ENCODE measurements around the gene RALGPS1.
A peak's percentile ranks its signal among the peaks of the same experiment; 100 is the strongest.

RALGPS1 gene

DNA sequence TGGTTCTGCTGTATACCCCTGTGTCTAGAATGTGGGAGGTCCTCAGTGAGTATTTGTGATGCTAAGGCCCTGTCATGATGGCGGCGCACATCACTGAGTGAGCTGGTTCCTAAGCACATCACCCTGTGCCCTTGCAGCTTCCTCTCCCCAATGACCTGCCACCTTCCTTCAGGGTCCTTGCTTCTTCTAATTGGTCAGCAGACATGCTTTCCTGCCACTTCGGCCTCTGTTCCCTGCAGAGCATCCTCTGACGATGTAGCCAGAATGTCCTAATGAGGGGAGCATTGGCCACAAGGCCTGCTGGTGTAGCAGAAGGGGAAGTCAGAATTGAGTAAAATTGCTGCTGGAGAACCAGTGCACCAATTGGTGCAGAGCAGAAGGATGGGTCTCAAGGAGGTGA, 238.9 kb downstream of the RALGPS1 start:
- DNase-seq, result no peak
- H3K4me2 ChIP-seq (ENCODE audit: low read depth, low read length), result peak overlapping the region; percentile 62; the same call in 1 of the 2 replicates
- no peaks in the 10 kb centered on the region for H4K20me1 ChIP-seq (ENCODE audit: insufficient read depth, low read length)
- no peaks in the 10 kb centered on the region for H3K9me2 ChIP-seq (replicated peaks; ENCODE audit: insufficient read depth, low read length)
- no peaks in the 10 kb centered on the region for H3K36me3 ChIP-seq (replicated peaks; ENCODE audit: insufficient read depth, low read length)
- H3K9me3 ChIP-seq (replicated peaks; ENCODE audit: insufficient read depth, low read length), result no peaks in the 10 kb centered on the region
- no peaks in the 10 kb centered on the region for H3K79me2 ChIP-seq (ENCODE audit: low read length)
- no peak overlapping the region for H3K9ac ChIP-seq (ENCODE audit: low read length)
- no peak overlapping the region for H3K4me3 ChIP-seq (ENCODE audit: low read length)
- no peak for TF ChIP-seq EZH2 (optimal IDR thresholded peaks at IDR 0.05; ENCODE audit: low read depth, low read length)
- TF ChIP-seq, protein P1, sequence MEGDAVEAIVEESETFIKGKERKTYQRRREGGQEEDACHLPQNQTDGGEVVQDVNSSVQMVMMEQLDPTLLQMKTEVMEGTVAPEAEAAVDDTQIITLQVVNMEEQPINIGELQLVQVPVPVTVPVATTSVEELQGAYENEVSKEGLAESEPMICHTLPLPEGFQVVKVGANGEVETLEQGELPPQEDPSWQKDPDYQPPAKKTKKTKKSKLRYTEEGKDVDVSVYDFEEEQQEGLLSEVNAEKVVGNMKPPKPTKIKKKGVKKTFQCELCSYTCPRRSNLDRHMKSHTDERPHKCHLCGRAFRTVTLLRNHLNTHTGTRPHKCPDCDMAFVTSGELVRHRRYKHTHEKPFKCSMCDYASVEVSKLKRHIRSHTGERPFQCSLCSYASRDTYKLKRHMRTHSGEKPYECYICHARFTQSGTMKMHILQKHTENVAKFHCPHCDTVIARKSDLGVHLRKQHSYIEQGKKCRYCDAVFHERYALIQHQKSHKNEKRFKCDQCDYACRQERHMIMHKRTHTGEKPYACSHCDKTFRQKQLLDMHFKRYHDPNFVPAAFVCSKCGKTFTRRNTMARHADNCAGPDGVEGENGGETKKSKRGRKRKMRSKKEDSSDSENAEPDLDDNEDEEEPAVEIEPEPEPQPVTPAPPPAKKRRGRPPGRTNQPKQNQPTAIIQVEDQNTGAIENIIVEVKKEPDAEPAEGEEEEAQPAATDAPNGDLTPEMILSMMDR (IDR thresholded peaks at IDR 0.05; ENCODE audit: low read length), result no peak
- no peak for TF ChIP-seq EZH2phosphoT487 (IDR thresholded peaks at IDR 0.05; ENCODE audit: low read length)
- no peak overlapping the region for H2AFZ ChIP-seq (ENCODE audit: low read length)
- H3K4me1 ChIP-seq (ENCODE audit: low read length), result peaks cover 21% of the 10 kb centered on the region
- no peak overlapping the region; the same call in 1 of the 2 replicates for H3K27ac ChIP-seq (ENCODE audit: low read length)
- H3K27me3 ChIP-seq (replicated peaks; ENCODE audit: insufficient read depth, low read length), result no peaks in the 10 kb centered on the region
- peaks cover 15% of the 10 kb centered on the region for H3F3A ChIP-seq (ENCODE audit: insufficient read depth, low read length)

DNA sequence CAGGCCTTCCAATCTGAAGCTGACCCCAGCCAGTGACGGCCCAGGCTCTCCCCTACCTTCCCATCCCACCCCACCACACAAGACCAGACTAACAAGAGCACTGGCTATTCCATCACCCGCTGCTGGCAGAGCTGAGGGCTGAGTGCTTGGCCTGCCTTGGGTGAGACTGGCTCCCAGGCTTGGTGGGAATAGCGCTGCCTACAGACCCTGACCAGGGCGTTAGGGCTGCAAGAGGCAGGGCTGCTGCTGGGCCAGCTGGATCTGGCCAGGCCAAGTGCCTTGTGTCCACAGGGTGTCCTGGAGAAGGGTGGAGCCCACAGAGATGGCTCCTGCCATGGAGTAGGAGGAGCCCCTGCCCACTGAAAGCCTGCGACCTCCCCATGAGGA, 239.4 kb downstream of the RALGPS1 start:
- H3K27me3 ChIP-seq (replicated peaks; ENCODE audit: insufficient read depth, low read length), result no peaks in the 10 kb centered on the region
- peak overlapping the region; percentile 69; the same call in 1 of the 2 replicates for H3K27ac ChIP-seq (ENCODE audit: low read length)
- no peak for DNase-seq
- no peak overlapping the region for H2AFZ ChIP-seq (ENCODE audit: low read length)
- H3K4me1 ChIP-seq (ENCODE audit: low read length), result peaks cover 21% of the 10 kb centered on the region
- H4K20me1 ChIP-seq (ENCODE audit: insufficient read depth, low read length), result no peaks in the 10 kb centered on the region
- no peak overlapping the region for H3K4me3 ChIP-seq (ENCODE audit: low read length)
- H3F3A ChIP-seq (ENCODE audit: insufficient read depth, low read length), result peaks cover 15% of the 10 kb centered on the region
- no peaks in the 10 kb centered on the region for H3K36me3 ChIP-seq (replicated peaks; ENCODE audit: insufficient read depth, low read length)
- no peaks in the 10 kb centered on the region for H3K79me2 ChIP-seq (ENCODE audit: low read length)
- peak overlapping the region; percentile 62; the same call in 1 of the 2 replicates for H3K4me2 ChIP-seq (ENCODE audit: low read depth, low read length)
- peak overlapping the region; percentile 19; the same call in 1 of the 2 replicates for H3K9ac ChIP-seq (ENCODE audit: low read length)
- H3K9me3 ChIP-seq (replicated peaks; ENCODE audit: insufficient read depth, low read length), result no peaks in the 10 kb centered on the region
- no peaks in the 10 kb centered on the region for H3K9me2 ChIP-seq (replicated peaks; ENCODE audit: insufficient read depth, low read length)
- no peak for TF ChIP-seq EZH2 (optimal IDR thresholded peaks at IDR 0.05; ENCODE audit: low read depth, low read length)
- no peak for TF ChIP-seq EZH2phosphoT487 (IDR thresholded peaks at IDR 0.05; ENCODE audit: low read length)
- TF ChIP-seq, protein P1 (IDR thresholded peaks at IDR 0.05; ENCODE audit: low read length), result no peak

DNA sequence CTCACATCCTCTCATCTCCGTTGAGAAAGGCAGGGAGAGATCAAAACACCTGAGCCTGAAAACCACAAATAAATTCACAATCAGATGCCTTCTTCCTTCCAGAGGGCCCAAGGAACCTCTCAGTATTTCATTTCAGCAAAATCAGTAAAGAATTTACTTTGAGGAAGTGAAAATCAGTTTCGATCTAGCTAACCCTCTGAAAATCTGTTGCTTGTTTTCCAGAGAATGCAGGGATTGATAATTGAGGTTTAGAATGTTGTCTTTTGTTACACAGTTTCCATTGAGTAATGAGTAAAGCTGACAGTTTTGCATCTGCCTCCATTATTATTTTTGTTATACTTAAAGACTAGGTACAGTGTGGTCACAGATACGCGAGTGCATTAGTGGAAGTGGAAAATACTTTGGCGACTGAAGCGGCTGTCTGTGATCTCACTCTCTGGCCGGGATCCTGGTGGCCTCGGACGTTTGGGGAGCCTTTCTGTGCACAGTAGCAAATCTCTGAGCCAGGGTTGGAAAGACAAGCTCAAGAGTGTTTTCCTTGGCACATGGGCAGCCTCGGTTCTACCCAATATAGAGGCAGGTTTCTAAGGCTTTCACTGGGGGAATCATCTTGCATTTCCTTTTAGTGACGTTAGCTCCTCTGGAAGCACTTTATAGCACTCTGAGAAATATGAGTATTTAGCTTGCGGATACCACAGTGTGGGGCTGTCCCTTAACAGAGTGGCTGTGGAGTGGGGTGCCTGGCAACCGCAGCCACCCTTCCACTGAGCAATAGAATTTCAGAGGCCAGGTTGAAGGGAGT, 240.0 kb downstream of the RALGPS1 start:
- Histone ChIP-seq H3K27ac (ENCODE audit: low read length) (peak overlapping the region; percentile 69; the same call in 1 of the 2 replicates), H3K36me3 (replicated peaks; ENCODE audit: insufficient read depth, low read length) (no peaks in the 10 kb centered on the region), H3K79me2 (ENCODE audit: low read length) (no peaks in the 10 kb centered on the region), H3F3A (ENCODE audit: insufficient read depth, low read length) (peaks cover 15% of the 10 kb centered on the region), H3K9ac (ENCODE audit: low read length) (peak overlapping the region; percentile 19; the same call in 1 of the 2 replicates), H3K4me2 (ENCODE audit: low read depth, low read length) (peak overlapping the region; percentile 62; the same call in 1 of the 2 replicates), H3K9me3 (replicated peaks; ENCODE audit: insufficient read depth, low read length) (no peaks in the 10 kb centered on the region), H3K9me2 (replicated peaks; ENCODE audit: insufficient read depth, low read length) (no peaks in the 10 kb centered on the region), H4K20me1 (ENCODE audit: insufficient read depth, low read length) (no peaks in the 10 kb centered on the region), H3K4me1 (ENCODE audit: low read length) (peaks cover 21% of the 10 kb centered on the region), H3K27me3 (replicated peaks; ENCODE audit: insufficient read depth, low read length) (no peaks in the 10 kb centered on the region), H2AFZ (ENCODE audit: low read length) (no peak overlapping the region), H3K4me3 (ENCODE audit: low read length) (0 out of 2 replicates have a peak overlapping the region, but pooled peaks have one; percentile 9)
- DNase-seq, result peak; percentile 42
- no peak for TF ChIP-seq EZH2phosphoT487 (IDR thresholded peaks at IDR 0.05; ENCODE audit: low read length)
- TF ChIP-seq EZH2 (optimal IDR thresholded peaks at IDR 0.05; ENCODE audit: low read depth, low read length), result no peak
- TF ChIP-seq, protein P1 (IDR thresholded peaks at IDR 0.05; ENCODE audit: low read length), result no peak
